ENCODE results near the gene PTPMT1.

DNA sequence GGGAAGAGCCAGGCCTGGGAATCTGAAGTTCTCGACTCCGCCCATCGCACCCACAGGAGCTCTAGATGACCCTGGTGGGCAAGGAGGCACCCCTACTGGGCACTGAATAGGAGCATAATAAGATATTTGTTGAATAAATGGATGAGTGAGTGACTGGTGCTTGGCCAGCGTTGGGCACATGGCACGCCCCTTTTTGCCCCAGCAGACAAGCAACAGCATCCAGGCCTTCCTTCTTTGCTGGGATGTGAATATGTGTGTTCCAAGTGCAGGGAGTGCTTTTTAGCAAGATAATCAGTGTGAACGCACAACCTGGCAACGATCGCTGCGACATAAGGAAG is 12.0 kb upstream of the PTPMT1 start:
- TF ChIP-seq, protein P1, sequence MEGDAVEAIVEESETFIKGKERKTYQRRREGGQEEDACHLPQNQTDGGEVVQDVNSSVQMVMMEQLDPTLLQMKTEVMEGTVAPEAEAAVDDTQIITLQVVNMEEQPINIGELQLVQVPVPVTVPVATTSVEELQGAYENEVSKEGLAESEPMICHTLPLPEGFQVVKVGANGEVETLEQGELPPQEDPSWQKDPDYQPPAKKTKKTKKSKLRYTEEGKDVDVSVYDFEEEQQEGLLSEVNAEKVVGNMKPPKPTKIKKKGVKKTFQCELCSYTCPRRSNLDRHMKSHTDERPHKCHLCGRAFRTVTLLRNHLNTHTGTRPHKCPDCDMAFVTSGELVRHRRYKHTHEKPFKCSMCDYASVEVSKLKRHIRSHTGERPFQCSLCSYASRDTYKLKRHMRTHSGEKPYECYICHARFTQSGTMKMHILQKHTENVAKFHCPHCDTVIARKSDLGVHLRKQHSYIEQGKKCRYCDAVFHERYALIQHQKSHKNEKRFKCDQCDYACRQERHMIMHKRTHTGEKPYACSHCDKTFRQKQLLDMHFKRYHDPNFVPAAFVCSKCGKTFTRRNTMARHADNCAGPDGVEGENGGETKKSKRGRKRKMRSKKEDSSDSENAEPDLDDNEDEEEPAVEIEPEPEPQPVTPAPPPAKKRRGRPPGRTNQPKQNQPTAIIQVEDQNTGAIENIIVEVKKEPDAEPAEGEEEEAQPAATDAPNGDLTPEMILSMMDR (IDR thresholded peaks at IDR 0.05): no peak
- TF ChIP-seq EP300 (IDR thresholded peaks at IDR 0.05): no peak
- TF ChIP-seq POLR2A (IDR thresholded peaks at IDR 0.05): no peak
